ENCODE measurements around the gene OCRL. TPM values are rescaled to one million over a fixed set of nuclear protein-coding genes. Genes with fewer than 3 reads are reported as not detected.

OCRL gene
- total RNA-seq, 1 experiment from 2014 or later: 25.4 TPM

DNA sequence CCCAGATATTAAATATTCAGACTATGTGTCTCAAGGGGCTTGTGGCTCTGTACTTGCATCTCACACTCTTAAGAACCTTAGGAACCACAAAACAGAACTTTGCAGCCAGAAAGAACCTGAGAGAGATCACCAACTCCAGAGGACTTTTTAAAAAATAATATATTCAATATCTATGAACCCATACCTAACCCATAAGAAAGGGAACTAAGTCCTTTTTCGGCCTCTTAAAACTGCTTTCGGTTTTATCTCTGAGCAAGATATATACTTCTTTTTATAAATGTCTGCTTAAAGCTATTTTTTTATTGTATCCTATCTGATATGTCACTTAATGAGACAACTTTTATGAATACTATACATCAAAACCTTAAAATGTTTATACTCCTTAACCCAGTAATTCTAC is 27.6 kb upstream of the OCRL start:
- POLR2A ChIA-PET (ENCODE audit: low non-redundant PET): no interaction called here
- no peak for TF ChIP-seq EZH2 (IDR thresholded peaks at IDR 0.05; ENCODE audit: borderline replicate concordance, low read depth, low read length, poor library complexity, severe bottlenecking)
- TF ChIP-seq, protein P1, sequence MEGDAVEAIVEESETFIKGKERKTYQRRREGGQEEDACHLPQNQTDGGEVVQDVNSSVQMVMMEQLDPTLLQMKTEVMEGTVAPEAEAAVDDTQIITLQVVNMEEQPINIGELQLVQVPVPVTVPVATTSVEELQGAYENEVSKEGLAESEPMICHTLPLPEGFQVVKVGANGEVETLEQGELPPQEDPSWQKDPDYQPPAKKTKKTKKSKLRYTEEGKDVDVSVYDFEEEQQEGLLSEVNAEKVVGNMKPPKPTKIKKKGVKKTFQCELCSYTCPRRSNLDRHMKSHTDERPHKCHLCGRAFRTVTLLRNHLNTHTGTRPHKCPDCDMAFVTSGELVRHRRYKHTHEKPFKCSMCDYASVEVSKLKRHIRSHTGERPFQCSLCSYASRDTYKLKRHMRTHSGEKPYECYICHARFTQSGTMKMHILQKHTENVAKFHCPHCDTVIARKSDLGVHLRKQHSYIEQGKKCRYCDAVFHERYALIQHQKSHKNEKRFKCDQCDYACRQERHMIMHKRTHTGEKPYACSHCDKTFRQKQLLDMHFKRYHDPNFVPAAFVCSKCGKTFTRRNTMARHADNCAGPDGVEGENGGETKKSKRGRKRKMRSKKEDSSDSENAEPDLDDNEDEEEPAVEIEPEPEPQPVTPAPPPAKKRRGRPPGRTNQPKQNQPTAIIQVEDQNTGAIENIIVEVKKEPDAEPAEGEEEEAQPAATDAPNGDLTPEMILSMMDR (conservative IDR thresholded peaks at IDR 0.05; ENCODE audit: low read depth, low read length): no peak
- intact Hi-C loops (cut with micrococcal nuclease; ENCODE audit: unreplicated experiment): no loop called here

DNA sequence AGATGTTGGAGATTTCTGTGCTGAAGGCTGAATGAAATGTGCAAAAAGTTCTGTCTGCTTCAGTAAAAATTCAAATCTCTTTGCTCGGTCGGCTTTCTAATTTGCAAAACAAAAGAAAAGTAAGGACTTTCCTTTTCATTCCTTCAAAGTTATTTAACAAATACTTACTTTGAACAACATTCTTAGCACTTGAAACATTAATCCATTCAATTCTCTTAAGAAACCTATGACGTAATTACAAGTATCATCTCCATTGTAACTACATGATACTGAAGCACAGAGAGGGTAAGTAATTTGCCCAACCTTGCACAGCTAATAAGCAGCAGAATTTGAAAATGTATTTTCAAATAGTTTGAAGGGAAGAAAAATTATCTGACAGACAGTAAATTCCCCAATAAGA is 23.7 kb upstream of the OCRL start:
- ChIA-PET CTCF (no interaction called here), POLR2A (ENCODE audit: low non-redundant PET) (no interaction called here)
- Histone ChIP-seq H3K4me3 (ENCODE audit: low read depth, low read length, poor library complexity, severe bottlenecking) (no peak overlapping the region), H3K27ac (ENCODE audit: low read depth, low read length, poor library complexity, severe bottlenecking) (no peak overlapping the region), H3K4me1 (ENCODE audit: insufficient read depth, low read length, poor library complexity, severe bottlenecking) (peaks cover 17% of the 10 kb centered on the region), H3K27me3 (replicated peaks; ENCODE audit: insufficient read depth, low read depth, low read length, poor library complexity) (no peaks in the 10 kb centered on the region), H3K36me3 (ENCODE audit: insufficient read depth, low read length, poor library complexity, severe bottlenecking) (peaks cover 12% of the 10 kb centered on the region), H3K9me3 (ENCODE audit: low read depth, low read length, poor library complexity, severe bottlenecking) (no peaks in the 10 kb centered on the region)
- TF ChIP-seq, protein P1 (conservative IDR thresholded peaks at IDR 0.05; ENCODE audit: low read depth, low read length): no peak
- no peak for TF ChIP-seq EZH2 (IDR thresholded peaks at IDR 0.05; ENCODE audit: borderline replicate concordance, low read depth, low read length, poor library complexity, severe bottlenecking)
- no peak for DNase-seq (ENCODE audit: low spot score)
- no TSS peak for BruUV-seq (replicated peaks)
- intact Hi-C loops (cut with micrococcal nuclease; ENCODE audit: unreplicated experiment): no loop called here

More for the DNA sequence above, 27.6 kb upstream of the OCRL start:
- no peaks in the 10 kb centered on the region for H3K27me3 ChIP-seq (replicated peaks; ENCODE audit: insufficient read depth, low read depth, low read length, poor library complexity)
- H3K9me3 ChIP-seq (ENCODE audit: low read depth, low read length, poor library complexity, severe bottlenecking): no peaks in the 10 kb centered on the region
- no TSS peak for BruUV-seq (replicated peaks)
- CTCF ChIA-PET: no interaction called here
- peaks cover 5% of the 10 kb centered on the region for H3K4me1 ChIP-seq (ENCODE audit: insufficient read depth, low read length, poor library complexity, severe bottlenecking)
- no peak overlapping the region for H3K27ac ChIP-seq (ENCODE audit: low read depth, low read length, poor library complexity, severe bottlenecking)
- no peak for DNase-seq (ENCODE audit: low spot score)
- peaks cover 16% of the 10 kb centered on the region for H3K36me3 ChIP-seq (ENCODE audit: insufficient read depth, low read length, poor library complexity, severe bottlenecking)
- H3K4me3 ChIP-seq (ENCODE audit: low read depth, low read length, poor library complexity, severe bottlenecking): no peak overlapping the region

DNA sequence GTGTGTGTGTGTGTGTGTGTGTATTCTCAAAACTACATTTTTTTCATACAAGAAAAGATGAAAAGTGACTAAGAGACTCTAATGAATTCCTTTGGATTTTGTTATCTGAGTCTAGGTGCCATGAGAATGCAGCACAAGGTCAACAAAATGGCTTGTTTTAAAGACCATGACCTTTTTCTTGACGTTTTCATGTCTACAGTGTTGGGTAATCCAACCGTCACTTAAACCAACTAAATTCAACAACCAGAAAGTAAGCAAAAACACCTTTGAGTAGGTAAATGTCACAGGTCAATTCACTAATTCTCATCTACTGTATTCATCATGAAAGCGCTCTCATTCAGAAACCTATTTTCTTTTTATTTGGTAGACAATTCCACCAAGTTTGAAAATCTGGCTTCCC is 19.9 kb upstream of the OCRL start:
- H3K4me3 ChIP-seq (ENCODE audit: low read depth, low read length, poor library complexity, severe bottlenecking): no peak overlapping the region
- intact Hi-C loops (cut with micrococcal nuclease; ENCODE audit: unreplicated experiment): no loop called here
- no TSS peak for BruUV-seq (replicated peaks)
- ChIA-PET CTCF (no interaction called here), POLR2A (ENCODE audit: low non-redundant PET) (no interaction called here)
- TF ChIP-seq, protein P1 (conservative IDR thresholded peaks at IDR 0.05; ENCODE audit: low read depth, low read length): no peak
- no peak for TF ChIP-seq EZH2 (IDR thresholded peaks at IDR 0.05; ENCODE audit: borderline replicate concordance, low read depth, low read length, poor library complexity, severe bottlenecking)
- peaks cover 17% of the 10 kb centered on the region for H3K4me1 ChIP-seq (ENCODE audit: insufficient read depth, low read length, poor library complexity, severe bottlenecking)
- peaks cover 4% of the 10 kb centered on the region for H3K36me3 ChIP-seq (ENCODE audit: insufficient read depth, low read length, poor library complexity, severe bottlenecking)
- no peak overlapping the region for H3K27ac ChIP-seq (ENCODE audit: low read depth, low read length, poor library complexity, severe bottlenecking)
- no peaks in the 10 kb centered on the region for H3K27me3 ChIP-seq (replicated peaks; ENCODE audit: insufficient read depth, low read depth, low read length, poor library complexity)
- H3K9me3 ChIP-seq (ENCODE audit: low read depth, low read length, poor library complexity, severe bottlenecking): no peaks in the 10 kb centered on the region
- DNase-seq (ENCODE audit: low spot score): no peak
